Measurements from ENCODE around the gene RBBP8NL. TPM values are rescaled to one million over a fixed set of nuclear protein-coding genes. Genes with fewer than 3 reads are reported as not detected.
A peak's percentile ranks its signal among the peaks of the same experiment; 100 is the strongest.

Gene RBBP8NL, protein sequence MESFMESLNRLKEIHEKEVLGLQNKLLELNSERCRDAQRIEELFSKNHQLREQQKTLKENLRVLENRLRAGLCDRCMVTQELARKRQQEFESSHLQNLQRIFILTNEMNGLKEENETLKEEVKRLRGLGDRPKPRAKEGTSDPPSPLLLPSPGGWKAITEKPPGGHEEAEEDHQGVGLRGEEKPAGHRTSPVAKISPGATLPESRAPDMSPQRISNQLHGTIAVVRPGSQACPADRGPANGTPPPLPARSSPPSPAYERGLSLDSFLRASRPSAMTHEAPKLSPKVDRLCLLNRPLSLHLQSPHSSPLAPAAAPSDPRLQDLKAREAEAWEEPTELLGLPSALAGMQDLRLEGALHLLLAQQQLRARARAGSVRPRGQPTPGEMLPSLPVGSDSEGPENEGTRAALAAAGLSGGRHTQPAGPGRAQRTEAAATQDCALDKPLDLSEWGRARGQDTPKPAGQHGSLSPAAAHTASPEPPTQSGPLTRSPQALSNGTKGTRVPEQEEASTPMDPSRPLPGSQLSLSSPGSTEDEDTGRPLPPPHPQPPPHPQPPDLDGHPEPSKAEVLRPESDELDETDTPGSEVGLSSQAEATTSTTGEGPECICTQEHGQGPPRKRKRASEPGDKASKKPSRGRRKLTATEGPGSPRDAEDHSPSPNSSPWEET
- total RNA-seq, result not detected

- Histone ChIP-seq H3K4me1 (no peaks in the 10 kb centered on the region), H3K9me3 (no peaks in the 10 kb centered on the region), H3K36me3 (no peaks in the 10 kb centered on the region), H3K27ac (no peak within 1 kb of the TSS), H3K4me3 (no peak within 1 kb of the TSS), H3K27me3 (no peaks in the 10 kb centered on the region)
- TF ChIP-seq CTCF (IDR thresholded peaks at IDR 0.05), result no peak
- no peak for DNase-seq (ENCODE audit: low spot score)
Measured at GRCh38 chr20:62427172-62428001, at the start of gene RBBP8NL. TSS of gene RBBP8NL (minus strand) at chr20:62427539. CDS start at chr20:62419647, 7,892 bp downstream.

GRCh38 chr20:62476056-62476838, 48.9 kb upstream of the RBBP8NL start:
- TF ChIP-seq CTCF (IDR thresholded peaks at IDR 0.05), result no peak
- peak overlapping the region; percentile 72 to 78 for H3K27ac ChIP-seq
- H3K4me3 ChIP-seq, result peak overlapping the region; percentile 50 to 58
- H3K36me3 ChIP-seq, result no peaks in the 10 kb centered on the region
- no peaks in the 10 kb centered on the region for H3K9me3 ChIP-seq
- no peak for DNase-seq (ENCODE audit: low spot score)
- H3K27me3 ChIP-seq, result peaks cover 0 to 9% of the 10 kb centered on the region in 2 donors
- H3K4me1 ChIP-seq, result peaks cover 0 to 38% of the 10 kb centered on the region in 2 donors

DNA sequence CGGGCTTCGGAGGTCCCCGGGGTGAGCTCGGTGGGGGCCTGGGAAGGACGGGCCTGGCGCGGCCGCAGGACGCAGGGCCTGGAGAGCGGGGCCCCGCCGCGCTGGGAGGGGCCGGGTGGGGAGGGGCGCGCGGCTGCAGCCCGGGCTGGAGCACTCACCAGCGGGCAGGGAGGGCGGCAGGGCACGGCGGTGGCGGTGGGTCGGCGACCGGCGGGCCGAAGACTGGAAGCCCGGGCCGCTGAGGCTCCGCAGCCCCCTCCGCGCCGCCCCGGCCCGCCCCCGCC, 48.4 kb upstream of the RBBP8NL start, which contains the start of gene GATA5:
Gene GATA5 (minus strand): TSS at position 224 of the 284 bp plus-strand sequence. CDS start 474 bp downstream, outside the sequence.
- Histone ChIP-seq H3K9me3 (no peaks in the 10 kb centered on the region), H3K4me3 (peak within 1 kb of the TSS; percentile 50 to 58), H3K4me1 (peaks cover 0 to 38% of the 10 kb centered on the region in 2 donors), H3K36me3 (no peaks in the 10 kb centered on the region), H3K27ac (peak within 1 kb of the TSS; percentile 78 to 79), H3K27me3 (peaks cover 0 to 9% of the 10 kb centered on the region in 2 donors)
- no peak for DNase-seq (ENCODE audit: low spot score)
- TF ChIP-seq CTCF (IDR thresholded peaks at IDR 0.05), result no peak

GRCh38 chr20:62475027-62475771, 47.9 kb upstream of the RBBP8NL start:
- Histone ChIP-seq H3K9me3 (no peaks in the 10 kb centered on the region), H3K36me3 (no peaks in the 10 kb centered on the region), H3K27me3 (peaks cover 0 to 9% of the 10 kb centered on the region in 2 donors), H3K4me1 (peaks cover 0 to 38% of the 10 kb centered on the region in 2 donors), H3K4me3 (peak overlapping the region; percentile 50 to 58), H3K27ac (peak overlapping the region; percentile 78 to 79)
- no peak for DNase-seq (ENCODE audit: low spot score)
- no peak for TF ChIP-seq CTCF (IDR thresholded peaks at IDR 0.05)
